ENCODE data around the gene BAZ2B.

The BAZ2B gene

GRCh38 chr2:159617100-159617499 is 752 bp upstream of the BAZ2B start:
- peak overlapping the region; percentile 72 for H3K4me3 ChIP-seq (ENCODE audit: low read length)
- TF ChIP-seq, protein P1, sequence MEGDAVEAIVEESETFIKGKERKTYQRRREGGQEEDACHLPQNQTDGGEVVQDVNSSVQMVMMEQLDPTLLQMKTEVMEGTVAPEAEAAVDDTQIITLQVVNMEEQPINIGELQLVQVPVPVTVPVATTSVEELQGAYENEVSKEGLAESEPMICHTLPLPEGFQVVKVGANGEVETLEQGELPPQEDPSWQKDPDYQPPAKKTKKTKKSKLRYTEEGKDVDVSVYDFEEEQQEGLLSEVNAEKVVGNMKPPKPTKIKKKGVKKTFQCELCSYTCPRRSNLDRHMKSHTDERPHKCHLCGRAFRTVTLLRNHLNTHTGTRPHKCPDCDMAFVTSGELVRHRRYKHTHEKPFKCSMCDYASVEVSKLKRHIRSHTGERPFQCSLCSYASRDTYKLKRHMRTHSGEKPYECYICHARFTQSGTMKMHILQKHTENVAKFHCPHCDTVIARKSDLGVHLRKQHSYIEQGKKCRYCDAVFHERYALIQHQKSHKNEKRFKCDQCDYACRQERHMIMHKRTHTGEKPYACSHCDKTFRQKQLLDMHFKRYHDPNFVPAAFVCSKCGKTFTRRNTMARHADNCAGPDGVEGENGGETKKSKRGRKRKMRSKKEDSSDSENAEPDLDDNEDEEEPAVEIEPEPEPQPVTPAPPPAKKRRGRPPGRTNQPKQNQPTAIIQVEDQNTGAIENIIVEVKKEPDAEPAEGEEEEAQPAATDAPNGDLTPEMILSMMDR (IDR thresholded peaks at IDR 0.05; ENCODE audit: insufficient read depth, low read depth, low read length, missing control alignments) = no peak
- no peak for DNase-seq (ENCODE audit: low read depth)

GRCh38 chr2:159615367-159616285 is 722 bp downstream of the BAZ2B start:
- TF ChIP-seq, protein P1 (IDR thresholded peaks at IDR 0.05; ENCODE audit: insufficient read depth, low read depth, low read length, missing control alignments) = no peak
- peak; percentile 92 for DNase-seq (ENCODE audit: low read depth)

GRCh38 chr2:159614534-159615366 is 1.6 kb downstream of the BAZ2B start:
- TF ChIP-seq, protein P1 (IDR thresholded peaks at IDR 0.05; ENCODE audit: insufficient read depth, low read depth, low read length, missing control alignments) = no peak

More at GRCh38 chr2:159615367-159616285, 722 bp downstream of the BAZ2B start:
- peak overlapping the region; percentile 72 for H3K4me3 ChIP-seq (ENCODE audit: low read length)

GRCh38 chr2:159613651-159614285 is 2.6 kb downstream of the BAZ2B start:
- peak; percentile 35 for DNase-seq (ENCODE audit: low read depth)
- peak overlapping the region; percentile 72 for H3K4me3 ChIP-seq (ENCODE audit: low read length)
- TF ChIP-seq, protein P1 (IDR thresholded peaks at IDR 0.05; ENCODE audit: insufficient read depth, low read depth, low read length, missing control alignments) = no peak

More at GRCh38 chr2:159614534-159615366, 1.6 kb downstream of the BAZ2B start:
- peak; percentile 53 for DNase-seq (ENCODE audit: low read depth)
- peak overlapping the region; percentile 72 for H3K4me3 ChIP-seq (ENCODE audit: low read length)

DNA sequence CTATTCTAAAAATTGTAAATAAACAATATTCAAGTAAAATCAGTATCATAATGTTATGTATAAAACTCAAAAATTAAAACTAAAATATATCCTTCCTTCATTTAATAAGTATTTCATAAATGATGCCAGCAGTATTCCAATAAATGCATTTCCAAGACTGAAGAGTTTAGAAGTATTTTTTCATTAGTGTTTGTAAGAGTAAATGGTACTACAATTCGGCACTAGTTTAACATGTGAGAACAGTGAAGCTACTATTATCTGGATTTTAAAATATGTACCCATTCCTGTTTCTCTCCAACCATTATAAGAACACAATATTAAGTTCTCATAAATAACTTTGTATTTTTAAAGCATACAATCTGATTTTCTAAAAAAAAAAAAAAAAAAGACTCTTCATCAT is 3.3 kb downstream of the BAZ2B start:
- TF ChIP-seq, protein P1 (IDR thresholded peaks at IDR 0.05; ENCODE audit: insufficient read depth, low read depth, low read length, missing control alignments) = no peak
- DNase-seq (ENCODE audit: low read depth) = no peak
- H3K4me3 ChIP-seq (ENCODE audit: low read length) = no peak overlapping the region

- TF ChIP-seq, protein P1 (IDR thresholded peaks at IDR 0.05; ENCODE audit: insufficient read depth, low read depth, low read length, missing control alignments) = no peak
- H3K4me3 ChIP-seq (ENCODE audit: low read length) = no peak overlapping the region
- peak; percentile 42 for DNase-seq (ENCODE audit: low read depth)
Observed at GRCh38 chr2:159612255-159612901, 4.0 kb downstream of the BAZ2B start.
